HepG2 (cell line): ENCODE measurements around the gene PLEKHA6. TPM values are rescaled to one million over a fixed set of nuclear protein-coding genes. Genes with fewer than 3 reads are reported as not detected.

Experiments
- ESRRA ChIP-seq: sonication (generic); formaldehyde crosslinking; IDR thresholded peaks from 2 replicates; pipeline ENCODE4 v1.5.1; 2020; ENCODE audit warnings: mild to moderate bottlenecking, low read depth, missing genetic modification reagents
- FIP1L1 ChIP-seq: fragments of 200-400 bp; formaldehyde crosslinking; IDR thresholded peaks from 2 replicates; pipeline ENCODE4 v1.6.1; 2018; ENCODE audit warnings: low read depth, mild to moderate bottlenecking, low read length, moderate library complexity, borderline replicate concordance; ENCODE audit not compliant: insufficient read depth
- FOSL1 ChIP-seq: sonication (generic); formaldehyde crosslinking; IDR thresholded peaks from 2 replicates; pipeline ENCODE4 v1.9.0; 2021; ENCODE audit warnings: missing genetic modification reagents, borderline replicate concordance
- HMGXB4 ChIP-seq, 2 experiments: sonication (generic) in 1 of 2; formaldehyde crosslinking in 1 of 2; IDR thresholded peaks; 2 replicates each; pipeline versions ENCODE4 v1.4.0 to v1.6.1; 2018 to 2020; ENCODE audit warnings: missing genetic modification reagents in 2 of 2, borderline replicate concordance in 1 of 2, low read depth in 1 of 2, mild to moderate bottlenecking in 1 of 2, missing biosample characterization in 1 of 2
- HNRNPLL ChIP-seq: fragments of 200-400 bp; formaldehyde crosslinking; IDR thresholded peaks from 2 replicates; pipeline ENCODE4 v1.6.1; 2017; ENCODE audit warnings: mild to moderate bottlenecking, low read depth, low read length; ENCODE audit not compliant: poor library complexity, severe bottlenecking
- KDM6A ChIP-seq: IDR thresholded peaks from 2 replicates; pipeline ENCODE4 v1.6.1; 2016; ENCODE audit warnings: low read depth
- MEF2D ChIP-seq: sonication (generic); formaldehyde crosslinking; IDR thresholded peaks from 2 replicates; pipeline ENCODE4 v1.5.1; 2020; ENCODE audit warnings: mild to moderate bottlenecking, missing genetic modification reagents
- MTA1 ChIP-seq: sonication (generic); formaldehyde crosslinking; IDR thresholded peaks from 2 replicates; pipeline ENCODE4 v1.4.0; 2020; ENCODE audit warnings: missing genetic modification reagents, mild to moderate bottlenecking, borderline replicate concordance
- PBX2 ChIP-seq: IDR thresholded peaks from 2 replicates; pipeline ENCODE4 v1.6.1; 2016; ENCODE audit warnings: control low read depth
- RXRA ChIP-seq: sonication (generic); formaldehyde crosslinking; IDR thresholded peaks from 2 replicates; pipeline ENCODE4 v1.5.1; 2020; ENCODE audit warnings: missing genetic modification reagents
- RXRB ChIP-seq: IDR thresholded peaks from 2 replicates; pipeline ENCODE4 v1.6.1; 2016; ENCODE audit warnings: borderline replicate concordance, missing genetic modification reagents, missing compliant biosample characterization
- SMAD9 ChIP-seq: sonication (generic); formaldehyde crosslinking; IDR thresholded peaks from 2 replicates; pipeline ENCODE4 v1.5.1; 2020; ENCODE audit warnings: mild to moderate bottlenecking, missing genetic modification reagents
- SRSF1 ChIP-seq: fragments of 200-400 bp; formaldehyde crosslinking; optimal IDR thresholded peaks from 2 replicates; pipeline ENCODE3; 2017; ENCODE audit warnings: mild to moderate bottlenecking, low read depth, low read length, moderate library complexity
- YEATS2 ChIP-seq: sonication (generic); formaldehyde crosslinking; IDR thresholded peaks from 2 replicates; pipeline ENCODE4 v1.4.0; 2020; ENCODE audit warnings: missing genetic modification reagents, borderline replicate concordance
- ZMYM4 ChIP-seq: sonication (generic); formaldehyde crosslinking; IDR thresholded peaks from 2 replicates; pipeline ENCODE4 v1.8.1; 2023; ENCODE audit warnings: mild to moderate bottlenecking, missing genetic modification reagents
- ZNF225 ChIP-seq: sonication (generic); formaldehyde crosslinking; IDR thresholded peaks from 2 replicates; pipeline ENCODE4 v1.4.0; 2020; ENCODE audit warnings: mild to moderate bottlenecking, missing genetic modification reagents
- ZNF24 ChIP-seq: fragments of 450-650 bp; IDR thresholded peaks from 2 replicates; pipeline ENCODE4 v1.6.1; 2017; ENCODE audit warnings: antibody characterized with exemption, mild to moderate bottlenecking
- ZNF292 ChIP-seq: sonication (generic); formaldehyde crosslinking; IDR thresholded peaks from 2 replicates; pipeline ENCODE4 v1.8.1; 2022; ENCODE audit warnings: mild to moderate bottlenecking, low read depth, missing genetic modification reagents, borderline replicate concordance
- ZNF501 ChIP-seq: sonication (generic); formaldehyde crosslinking; IDR thresholded peaks from 2 replicates; pipeline ENCODE4 v1.5.1; 2020; ENCODE audit warnings: mild to moderate bottlenecking, moderate library complexity, missing genetic modification reagents
- ZNF510 ChIP-seq: sonication (generic); formaldehyde crosslinking; IDR thresholded peaks from 2 replicates; pipeline ENCODE4 v1.4.0; 2020; ENCODE audit warnings: low read depth, mild to moderate bottlenecking, missing genetic modification reagents
- ZNF589 ChIP-seq: sonication (generic); formaldehyde crosslinking; conservative IDR thresholded peaks from 2 replicates; pipeline ENCODE4 v1.8.0; 2022; ENCODE audit warnings: mild to moderate bottlenecking, moderate library complexity, missing genetic modification reagents
- ZNF891 ChIP-seq: sonication (generic); formaldehyde crosslinking; IDR thresholded peaks from 2 replicates; pipeline ENCODE4 v1.5.0; 2020; ENCODE audit warnings: mild to moderate bottlenecking, missing genetic modification reagents
- ZSCAN30 ChIP-seq: sonication (generic); formaldehyde crosslinking; IDR thresholded peaks from 2 replicates; pipeline ENCODE4 v1.5.0; 2020; ENCODE audit warnings: mild to moderate bottlenecking, missing genetic modification reagents
- polyA plus RNA-seq, 8 experiments: library from polyadenylated mRNA; depleted of rRNA in 3 of 8; stranded (reverse) in 7 of 8; unstranded in 1 of 8; fragments of >200 nt; fragmentation: Illumina TruSeq in 4 of 8; extraction: Trizol in 4 of 8; gene quantifications; 2 replicates each; pipeline versions ENCODE4 v1.2.1 to v1.2.3, GENCODE V29; 2011 to 2016; ENCODE audit warnings: low read depth in 4 of 8, missing spikeins in 1 of 8, mixed read lengths in 1 of 8; ENCODE audit not compliant: insufficient read depth in 1 of 8
- total RNA-seq, 5 experiments: library from RNA; depleted of rRNA; stranded (reverse); fragments of >200 nt; fragmentation: Illumina TruSeq; extraction: Trizol; gene quantifications; 2 replicates each; pipeline ENCODE4 v1.2.3, GENCODE V29; 2016; ENCODE audit warnings: low read depth in 1 of 5
- TF ChIP-seq, protein P1 (sequence below): sonication (generic); formaldehyde crosslinking; IDR thresholded peaks from 2 replicates; pipeline ENCODE4 v1.5.1; 2020; ENCODE audit warnings: missing genetic modification reagents, mild to moderate bottlenecking, borderline replicate concordance
- TF ChIP-seq, protein P2 (sequence below): IDR thresholded peaks from 2 replicates; pipeline ENCODE4 v1.6.1; 2016; ENCODE audit warnings: low read depth

The PLEKHA6 gene
- total and polyA plus RNA-seq, 2 of the 13 experiments (the other 11 are each of a cell fraction or from before 2014, with no cell fraction given), result 5.3 to 11.4 TPM

GRCh38 chr1:204266504-204267034 is 93.2 kb downstream of the PLEKHA6 start (continued):
- no peak for TF ChIP-seq PBX2
- peak; percentile 42; the same call in 1 of the 2 replicates for TF ChIP-seq ZMYM4 (CRISPR knock-in tag)
- TF ChIP-seq SRSF1, result no peak
- no peak for TF ChIP-seq ZNF891
- TF ChIP-seq ZNF589 (CRISPR knock-in tag), result no peak
- TF ChIP-seq MEF2D (CRISPR knock-in tag), result peak; percentile 50; the same call in 1 of the 2 replicates
- no peak for TF ChIP-seq ZSCAN30 (CRISPR knock-in tag)
- no peak for TF ChIP-seq ZNF24
- no peak for TF ChIP-seq HNRNPLL
- TF ChIP-seq ZNF292 (CRISPR knock-in tag), result peak; percentile 84
- no peak for TF ChIP-seq FOSL1 (CRISPR knock-in tag)
- TF ChIP-seq, protein P1, sequence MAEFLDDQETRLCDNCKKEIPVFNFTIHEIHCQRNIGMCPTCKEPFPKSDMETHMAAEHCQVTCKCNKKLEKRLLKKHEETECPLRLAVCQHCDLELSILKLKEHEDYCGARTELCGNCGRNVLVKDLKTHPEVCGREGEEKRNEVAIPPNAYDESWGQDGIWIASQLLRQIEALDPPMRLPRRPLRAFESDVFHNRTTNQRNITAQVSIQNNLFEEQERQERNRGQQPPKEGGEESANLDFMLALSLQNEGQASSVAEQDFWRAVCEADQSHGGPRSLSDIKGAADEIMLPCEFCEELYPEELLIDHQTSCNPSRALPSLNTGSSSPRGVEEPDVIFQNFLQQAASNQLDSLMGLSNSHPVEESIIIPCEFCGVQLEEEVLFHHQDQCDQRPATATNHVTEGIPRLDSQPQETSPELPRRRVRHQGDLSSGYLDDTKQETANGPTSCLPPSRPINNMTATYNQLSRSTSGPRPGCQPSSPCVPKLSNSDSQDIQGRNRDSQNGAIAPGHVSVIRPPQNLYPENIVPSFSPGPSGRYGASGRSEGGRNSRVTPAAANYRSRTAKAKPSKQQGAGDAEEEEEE, result no peak
- TF ChIP-seq FIP1L1, result no peak
- no peak; a peak in 1 of 4 replicates for TF ChIP-seq HMGXB4 (CRISPR knock-in tag; IDR thresholded peaks at IDR 0.05; ENCODE audit: borderline replicate concordance in 1 of 2, low read depth in 1 of 2)
- no peak; the same call in 1 of the 2 replicates for TF ChIP-seq YEATS2 (CRISPR knock-in tag)
- TF ChIP-seq ZNF501 (CRISPR knock-in tag), result peak; percentile 77
- TF ChIP-seq RXRB (CRISPR knock-in tag), result peak; percentile 84
- TF ChIP-seq, protein P2, sequence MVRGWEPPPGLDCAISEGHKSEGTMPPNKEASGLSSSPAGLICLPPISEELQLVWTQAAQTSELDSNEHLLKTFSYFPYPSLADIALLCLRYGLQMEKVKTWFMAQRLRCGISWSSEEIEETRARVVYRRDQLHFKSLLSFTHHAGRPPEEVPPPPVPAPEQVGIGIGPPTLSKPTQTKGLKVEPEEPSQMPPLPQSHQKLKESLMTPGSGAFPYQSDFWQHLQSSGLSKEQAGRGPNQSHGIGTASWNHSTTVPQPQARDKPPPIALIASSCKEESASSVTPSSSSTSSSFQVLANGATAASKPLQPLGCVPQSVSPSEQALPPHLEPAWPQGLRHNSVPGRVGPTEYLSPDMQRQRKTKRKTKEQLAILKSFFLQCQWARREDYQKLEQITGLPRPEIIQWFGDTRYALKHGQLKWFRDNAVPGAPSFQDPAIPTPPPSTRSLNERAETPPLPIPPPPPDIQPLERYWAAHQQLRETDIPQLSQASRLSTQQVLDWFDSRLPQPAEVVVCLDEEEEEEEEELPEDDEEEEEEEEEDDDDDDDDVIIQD (CRISPR knock-in tag), result peak; percentile 44; the same call in 1 of the 2 replicates
- no peak for TF ChIP-seq ZNF510 (CRISPR knock-in tag)
- peak; percentile 62; the same call in 1 of the 2 replicates for TF ChIP-seq RXRA (CRISPR knock-in tag)
- TF ChIP-seq ZNF225 (CRISPR knock-in tag), result no peak
- peak; percentile 73 for TF ChIP-seq ESRRA
- peak; percentile 76 for TF ChIP-seq KDM6A (CRISPR knock-in tag)
- TF ChIP-seq SMAD9 (CRISPR knock-in tag), result no peak
- no peak for TF ChIP-seq MTA1 (CRISPR knock-in tag)
